Measurements from ENCODE around the gene PLEKHM2.

PLEKHM2 gene

GRCh38 chr1:15660151-15660550, 24.0 kb upstream of the PLEKHM2 start:
- Histone ChIP-seq H3K4me3 (replicated peaks; ENCODE audit: low read depth, low read length) (no peak overlapping the region), H3K27me3 (replicated peaks; ENCODE audit: control insufficient read depth, insufficient read depth, low read length) (no peaks in the 10 kb centered on the region), H3K36me3 (ENCODE audit: control insufficient read depth, insufficient read depth, low read length) (peaks cover 14% of the 10 kb centered on the region)
- TF ChIP-seq CTCF (IDR thresholded peaks at IDR 0.05; ENCODE audit: insufficient read depth, low read length, poor library complexity, severe bottlenecking) = no peak
- DNase-seq (ENCODE audit: extremely low read depth, insufficient read length) = no peak

- DNase-seq (ENCODE audit: extremely low read depth, insufficient read length) = no peak
- no peaks in the 10 kb centered on the region for H3K27me3 ChIP-seq (replicated peaks; ENCODE audit: control insufficient read depth, insufficient read depth, low read length)
- TF ChIP-seq CTCF (IDR thresholded peaks at IDR 0.05; ENCODE audit: insufficient read depth, low read length, poor library complexity, severe bottlenecking) = no peak
- peaks cover 10% of the 10 kb centered on the region for H3K36me3 ChIP-seq (ENCODE audit: control insufficient read depth, insufficient read depth, low read length)
- no peak overlapping the region for H3K4me3 ChIP-seq (replicated peaks; ENCODE audit: low read depth, low read length)
Measured at GRCh38 chr1:15662477-15662876, 21.6 kb upstream of the PLEKHM2 start.

- no peaks in the 10 kb centered on the region for H3K27me3 ChIP-seq (replicated peaks; ENCODE audit: control insufficient read depth, insufficient read depth, low read length)
- TF ChIP-seq CTCF (IDR thresholded peaks at IDR 0.05; ENCODE audit: insufficient read depth, low read length, poor library complexity, severe bottlenecking) = no peak
- no peak overlapping the region for H3K4me3 ChIP-seq (replicated peaks; ENCODE audit: low read depth, low read length)
- DNase-seq (ENCODE audit: extremely low read depth, insufficient read length) = no peak
- H3K36me3 ChIP-seq (ENCODE audit: control insufficient read depth, insufficient read depth, low read length) = peaks cover 10% of the 10 kb centered on the region
Measured at GRCh38 chr1:15663925-15664324, 20.2 kb upstream of the PLEKHM2 start.

- DNase-seq (ENCODE audit: extremely low read depth, insufficient read length) = no peak
- no peaks in the 10 kb centered on the region for H3K27me3 ChIP-seq (replicated peaks; ENCODE audit: control insufficient read depth, insufficient read depth, low read length)
- H3K36me3 ChIP-seq (ENCODE audit: control insufficient read depth, insufficient read depth, low read length) = no peaks in the 10 kb centered on the region
- no peak for TF ChIP-seq CTCF (IDR thresholded peaks at IDR 0.05; ENCODE audit: insufficient read depth, low read length, poor library complexity, severe bottlenecking)
- no peak overlapping the region for H3K4me3 ChIP-seq (replicated peaks; ENCODE audit: low read depth, low read length)
Measured at GRCh38 chr1:15667362-15667761, 16.8 kb upstream of the PLEKHM2 start.

- no peak overlapping the region for H3K4me3 ChIP-seq (replicated peaks; ENCODE audit: low read depth, low read length)
- H3K27me3 ChIP-seq (replicated peaks; ENCODE audit: control insufficient read depth, insufficient read depth, low read length) = no peaks in the 10 kb centered on the region
- H3K36me3 ChIP-seq (ENCODE audit: control insufficient read depth, insufficient read depth, low read length) = no peaks in the 10 kb centered on the region
- no peak for DNase-seq (ENCODE audit: extremely low read depth, insufficient read length)
- no peak for TF ChIP-seq CTCF (IDR thresholded peaks at IDR 0.05; ENCODE audit: insufficient read depth, low read length, poor library complexity, severe bottlenecking)
Measured at GRCh38 chr1:15668089-15668754, 15.9 kb upstream of the PLEKHM2 start.

GRCh38 chr1:15669074-15669473, 15.0 kb upstream of the PLEKHM2 start:
- no peak for TF ChIP-seq CTCF (IDR thresholded peaks at IDR 0.05; ENCODE audit: insufficient read depth, low read length, poor library complexity, severe bottlenecking)
- Histone ChIP-seq H3K36me3 (ENCODE audit: control insufficient read depth, insufficient read depth, low read length) (no peaks in the 10 kb centered on the region), H3K4me3 (replicated peaks; ENCODE audit: low read depth, low read length) (no peak overlapping the region), H3K27me3 (replicated peaks; ENCODE audit: control insufficient read depth, insufficient read depth, low read length) (no peaks in the 10 kb centered on the region)
- no peak for DNase-seq (ENCODE audit: extremely low read depth, insufficient read length)

All from GM06990 (cell line).